NCI-H510A treated with DMSO at 0.1 percent for 48 hours (cell line): ENCODE data around the gene ELF5.
A peak's percentile ranks its signal among the peaks of the same experiment; 100 is the strongest.

Experiments used
- DNase-seq: peaks from one replicate; lab custom pipeline; 2025; lab: John Stamatoyannopoulos, UW

The ELF5 gene

DNA sequence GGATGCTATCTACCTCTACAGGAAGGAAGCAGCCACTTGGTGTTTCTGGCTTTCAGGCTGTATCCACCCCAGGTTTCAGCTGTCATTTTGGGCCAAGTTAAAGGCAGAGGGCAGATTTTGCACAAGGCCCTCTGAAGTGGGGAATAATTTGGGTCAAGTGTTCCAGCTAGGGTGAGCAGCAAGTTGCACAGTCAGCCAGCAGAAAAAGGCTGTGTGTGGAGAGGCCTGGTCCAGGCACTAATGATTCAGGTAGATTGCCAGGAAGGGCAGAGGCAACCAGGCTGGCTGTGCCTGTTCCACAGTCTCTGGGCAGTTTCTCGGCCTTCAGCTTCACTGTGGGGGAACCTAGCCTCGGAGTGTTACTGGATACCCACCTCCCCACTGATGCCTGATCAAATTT, 8.6 kb upstream of the ELF5 start:
- DNase-seq: no peak

DNA sequence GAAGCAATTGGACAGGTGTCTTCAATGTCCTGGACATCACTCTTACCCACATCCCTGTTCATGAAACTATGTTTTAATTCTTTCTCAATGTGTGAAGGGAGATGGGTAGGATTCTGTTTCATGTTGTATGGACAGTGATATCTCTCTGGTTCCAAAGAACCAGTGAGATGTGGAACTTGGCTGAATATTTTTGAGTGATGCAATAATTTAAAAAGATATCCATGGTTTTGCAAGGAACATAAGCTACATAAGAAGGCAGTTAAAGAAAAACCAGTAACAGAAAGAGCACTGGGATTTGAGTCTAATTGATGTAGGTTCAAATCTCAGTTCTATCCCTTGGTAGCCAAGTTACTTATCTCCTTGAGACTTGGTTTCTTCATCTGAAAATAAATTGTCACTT, 7.7 kb upstream of the ELF5 start:
- no peak for DNase-seq

- no peak for DNase-seq
Measured at GRCh38 chr11:34519595-34520235, 6.1 kb upstream of the ELF5 start.

DNA sequence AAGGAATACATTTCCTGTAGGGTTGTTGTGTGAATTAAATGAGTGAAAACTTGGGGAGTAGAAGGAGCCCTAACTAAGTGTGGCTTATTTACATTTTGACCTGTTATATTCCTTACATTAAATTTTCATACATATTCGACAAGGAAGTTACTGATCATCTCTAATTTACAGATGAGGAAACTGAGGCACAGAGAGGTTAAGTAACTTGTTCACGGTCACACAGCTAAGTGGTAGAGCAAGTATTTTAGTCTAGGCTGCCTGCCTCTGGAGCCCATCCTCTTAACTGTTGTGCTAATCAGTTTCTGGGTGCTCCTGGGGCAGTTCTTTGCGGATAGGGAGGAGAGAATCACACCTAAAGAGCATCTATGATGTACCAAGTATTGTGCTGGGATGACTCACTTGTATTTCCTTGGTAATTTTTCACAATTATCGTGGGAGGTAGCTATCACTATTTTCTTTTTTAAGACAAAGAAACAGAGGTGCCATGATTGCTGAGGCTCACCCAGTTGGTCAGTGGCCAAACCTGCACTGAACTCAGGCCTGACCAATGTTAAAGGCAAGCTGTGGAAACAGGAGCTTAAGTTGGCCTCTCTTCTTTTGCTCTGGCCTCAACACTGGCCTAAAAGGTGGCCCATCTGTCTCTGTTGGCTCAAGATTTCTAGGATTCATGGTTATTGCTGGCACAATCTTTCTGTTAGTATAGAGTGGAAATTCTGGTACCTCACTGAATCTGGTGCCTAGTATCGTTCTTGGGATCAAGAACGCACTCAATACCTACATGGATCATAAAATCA, 2.9 kb upstream of the ELF5 start:
- no peak for DNase-seq

- no peak for DNase-seq
Measured at GRCh38 chr11:34514597-34514996, 1.0 kb upstream of the ELF5 start.

GRCh38 chr11:34512840-34513681, 533 bp downstream of the ELF5 start:
- peak; percentile 30 for DNase-seq

GRCh38 chr11:34510673-34511072, 2.9 kb downstream of the ELF5 start:
- no peak for DNase-seq

DNA sequence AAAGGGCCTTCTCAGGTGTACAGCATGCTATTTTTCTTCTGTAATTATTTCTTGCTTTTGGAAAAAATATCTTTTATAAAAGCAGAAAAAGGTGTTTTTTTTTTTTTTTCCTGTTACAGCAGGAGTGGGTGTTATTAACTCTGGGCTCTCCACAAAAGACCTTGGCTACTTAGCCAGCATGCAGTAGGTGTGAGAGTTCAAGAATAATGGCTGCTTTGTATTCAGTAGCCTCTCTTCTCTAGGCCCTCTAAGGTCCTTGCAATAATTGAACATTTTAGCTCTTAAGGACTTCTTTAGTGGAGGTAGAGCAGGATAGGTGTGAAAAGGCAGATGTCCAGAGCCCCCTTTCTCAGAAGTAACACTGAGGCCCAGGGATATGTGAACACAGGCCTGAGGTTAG, 3.4 kb downstream of the ELF5 start:
- DNase-seq: no peak

DNA sequence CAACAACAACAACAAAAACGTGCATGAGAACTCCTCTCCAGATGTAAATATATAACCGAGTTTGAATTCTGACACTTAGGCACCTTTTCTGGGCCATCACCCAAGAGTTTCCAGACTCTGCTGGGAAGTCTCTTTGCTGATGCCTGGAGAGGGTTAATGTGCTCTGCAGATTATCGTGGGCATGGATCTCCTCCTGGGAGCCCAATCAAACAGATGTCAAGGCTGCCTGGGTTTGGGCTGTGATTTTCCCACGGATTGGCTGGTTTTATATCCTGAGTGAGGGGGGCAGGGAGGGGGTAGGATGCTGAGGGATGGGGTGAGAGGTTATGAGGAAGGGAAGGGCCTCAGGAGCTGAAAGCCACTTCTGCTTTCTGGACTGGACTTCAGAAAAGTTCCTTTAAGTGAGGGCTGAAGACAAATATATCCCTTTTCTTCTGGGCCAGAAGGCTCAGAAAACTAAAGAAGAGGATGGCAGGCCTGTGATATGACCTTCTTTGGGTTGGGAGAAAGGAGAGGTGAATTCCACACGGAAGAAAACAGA, 4.2 kb downstream of the ELF5 start:
- no peak for DNase-seq

GRCh38 chr11:34508524-34508923, 5.1 kb downstream of the ELF5 start:
- no peak for DNase-seq

- no peak for DNase-seq
Measured at GRCh38 chr11:34507610-34508009, 6.0 kb downstream of the ELF5 start.

DNA sequence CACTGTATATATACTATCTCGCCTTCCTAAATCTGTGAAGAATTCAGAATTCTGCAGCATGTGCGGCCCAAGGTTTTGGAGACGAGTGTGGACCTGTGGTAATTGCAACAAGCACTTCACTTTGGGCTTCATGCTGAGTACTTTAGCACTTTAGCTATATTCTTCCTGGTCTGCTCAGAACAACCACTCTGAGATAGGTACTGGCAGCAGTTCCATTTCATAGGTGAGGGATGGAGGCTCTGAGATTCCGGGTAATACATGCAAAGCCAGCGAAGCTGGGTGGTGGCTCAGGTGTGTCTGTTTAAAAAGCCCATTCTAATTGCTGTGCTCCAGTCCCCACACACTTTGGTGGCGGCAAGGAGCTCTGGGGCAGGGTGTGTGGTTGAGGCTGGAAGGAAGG, 6.4 kb downstream of the ELF5 start:
- no peak for DNase-seq

DNA sequence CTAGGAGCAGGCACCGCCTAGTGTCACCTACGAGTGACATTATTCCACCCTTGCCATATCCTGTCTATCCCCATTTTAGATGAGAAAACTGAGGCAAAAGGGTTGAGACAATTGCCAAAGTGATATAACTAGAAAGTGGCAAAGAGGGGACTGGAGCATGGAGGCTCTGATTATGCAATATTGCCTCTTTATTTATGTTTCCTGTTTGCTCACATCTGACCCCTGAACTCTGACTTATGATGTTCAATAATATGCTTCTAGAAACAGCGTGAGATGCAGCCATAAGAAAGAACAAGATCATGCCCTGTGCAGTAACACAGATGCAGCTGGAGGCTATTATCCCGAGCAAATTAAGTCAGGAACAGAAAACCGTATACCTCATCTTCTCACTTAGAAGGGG, 7.7 kb downstream of the ELF5 start:
- no peak for DNase-seq

- no peak for DNase-seq
Measured at GRCh38 chr11:34502949-34503348, 10.6 kb downstream of the ELF5 start.

DNA sequence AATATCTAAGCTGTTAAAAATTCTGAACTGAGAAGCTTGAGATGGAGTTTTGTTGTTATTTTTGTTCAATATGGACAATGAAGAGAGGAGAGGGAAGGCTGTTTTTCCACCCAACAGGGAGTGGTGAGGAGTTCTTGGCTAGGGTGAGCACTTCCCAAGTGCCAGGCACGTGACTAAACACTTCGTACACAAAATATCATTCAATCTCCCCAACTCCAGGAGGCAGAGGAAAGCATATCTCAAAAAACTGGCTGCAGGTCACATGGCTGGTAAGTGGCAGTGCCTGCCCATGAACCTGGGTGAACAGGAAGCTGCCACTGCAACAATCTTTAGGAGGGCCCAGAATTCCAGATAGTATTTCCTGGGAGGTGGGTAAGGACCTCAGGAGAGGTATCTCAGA, 11.6 kb downstream of the ELF5 start:
- no peak for DNase-seq

DNA sequence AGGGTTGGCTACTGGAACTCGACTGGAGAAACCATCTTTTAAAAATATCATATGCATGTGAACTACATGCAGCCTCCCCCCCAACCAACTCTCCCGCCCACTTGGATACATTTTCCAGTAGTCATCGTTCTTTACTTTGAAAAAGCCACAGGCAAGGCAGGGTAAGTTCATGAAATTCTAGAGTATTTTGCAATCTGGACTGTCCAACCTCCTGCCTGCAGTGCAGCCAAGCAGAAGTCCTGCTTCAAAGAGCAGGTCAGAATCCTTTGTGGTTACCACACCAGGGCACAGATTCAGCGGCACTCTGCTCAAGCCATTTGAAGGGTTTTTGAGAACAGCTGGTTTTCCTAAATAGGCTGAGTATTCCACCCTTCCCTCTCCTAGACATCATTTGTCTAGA, 12.1 kb downstream of the ELF5 start:
- DNase-seq: no peak

GRCh38 chr11:34499719-34500500, 13.7 kb downstream of the ELF5 start:
- no peak for DNase-seq

DNA sequence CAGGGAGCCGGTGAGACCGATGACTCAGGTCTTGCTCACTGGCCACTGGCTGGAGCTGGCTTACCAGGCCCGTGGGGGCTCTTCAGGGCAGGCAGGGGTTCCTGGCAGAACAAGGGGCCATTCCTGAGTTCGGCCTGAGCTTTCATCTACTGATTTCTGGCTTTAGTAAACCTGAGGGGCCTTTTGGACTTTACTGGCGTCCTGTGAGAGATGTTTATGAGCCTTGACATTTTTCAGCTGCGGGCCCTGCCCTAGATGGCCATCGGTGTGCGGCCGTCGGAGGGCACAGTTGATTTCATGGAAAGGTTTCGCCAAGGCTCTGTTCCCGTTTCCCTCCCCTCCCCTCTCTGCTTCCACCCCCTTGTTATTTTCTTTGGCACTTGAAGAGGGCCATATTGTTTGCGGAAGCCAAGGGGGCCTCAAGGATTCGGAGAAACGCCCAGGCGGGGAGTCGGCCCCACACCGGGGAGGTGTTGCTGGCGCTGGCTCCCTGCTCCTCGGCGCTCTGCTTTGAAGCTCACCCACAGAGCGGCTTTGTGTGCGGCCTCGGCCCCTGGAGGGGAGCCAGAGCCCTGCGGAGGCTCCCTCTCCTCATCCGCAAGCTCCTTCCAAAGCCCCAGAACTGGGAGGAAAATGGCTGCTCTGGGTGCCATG, 17.7 kb downstream of the ELF5 start:
- no peak for DNase-seq

DNA sequence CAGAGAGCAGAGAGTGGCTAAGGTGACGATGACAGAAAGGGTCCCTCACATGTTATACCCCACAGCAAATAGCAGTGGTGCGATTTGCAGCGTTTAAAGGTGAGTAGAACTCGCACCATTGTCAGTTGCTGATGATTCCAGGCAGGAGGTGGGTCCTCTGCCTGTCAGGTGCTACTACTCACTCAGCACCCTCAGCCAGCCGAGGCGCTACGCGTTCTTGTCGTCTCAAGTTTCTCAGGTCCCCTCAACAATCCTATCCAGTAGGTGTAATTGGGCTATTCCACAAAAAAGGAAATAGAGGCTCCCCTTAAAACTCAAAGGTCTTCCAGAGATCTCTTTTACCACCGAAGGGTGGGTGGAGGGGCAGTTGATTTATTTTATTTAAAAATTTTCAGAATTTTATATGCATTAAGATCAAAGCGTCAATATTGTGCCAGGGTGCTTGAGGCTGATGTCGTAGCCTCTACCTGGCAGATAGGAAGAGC, 18.3 kb downstream of the ELF5 start:
- DNase-seq: no peak

DNA sequence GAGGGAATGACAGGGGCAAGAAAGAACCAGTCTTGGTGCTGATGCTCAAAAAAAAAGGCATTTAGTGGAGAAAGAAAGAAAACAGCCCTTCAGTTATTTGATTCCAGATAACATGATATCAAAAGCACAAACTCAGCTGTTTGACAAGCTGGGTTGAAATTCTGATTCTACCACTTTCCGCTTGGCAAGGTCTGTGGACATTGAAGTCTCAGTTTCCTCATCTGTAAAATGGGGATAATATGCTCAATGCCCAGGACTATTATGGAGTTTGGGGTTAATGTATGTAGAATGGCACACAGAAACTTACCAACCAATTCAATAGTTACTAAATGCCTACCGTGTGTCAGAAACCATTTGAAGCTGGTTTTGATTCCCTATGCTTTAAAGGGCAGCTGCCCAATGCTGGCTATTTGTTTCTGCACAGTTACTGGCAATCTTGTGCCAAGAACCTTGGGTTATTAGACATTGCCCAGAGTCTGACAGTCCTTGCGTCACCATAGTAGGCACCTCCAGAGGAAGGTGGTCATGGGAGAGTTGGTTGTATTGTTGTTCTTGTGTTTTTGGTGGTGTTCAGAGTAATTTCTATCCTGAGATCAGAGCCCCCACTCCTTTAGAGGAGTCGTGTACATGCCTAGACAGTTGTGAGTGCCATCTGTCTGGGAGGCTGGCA, 19.5 kb downstream of the ELF5 start:
- no peak for DNase-seq

DNA sequence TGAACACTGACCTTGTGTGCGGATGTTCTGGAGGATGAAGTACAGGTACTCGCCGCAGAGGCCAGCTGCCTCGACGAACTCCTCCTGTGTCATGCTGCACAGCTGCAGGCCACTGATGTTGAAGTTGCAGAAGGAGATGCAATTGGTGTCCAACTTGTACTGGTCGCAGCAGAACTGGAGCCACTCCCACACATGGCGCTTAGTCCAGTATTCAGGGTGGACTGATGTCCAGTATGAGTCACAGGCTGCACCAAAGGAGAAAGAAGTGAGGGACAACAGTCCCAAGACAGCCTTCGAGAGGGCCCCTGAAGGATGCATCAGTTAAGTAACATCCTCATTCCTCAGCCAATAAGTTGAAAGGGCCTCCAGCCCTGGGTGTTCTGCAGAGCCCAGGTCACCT, 20.1 kb downstream of the ELF5 start:
- no peak for DNase-seq
